Left cardiac atrium (tissue), 4 donors: ENCODE data around the gene SUSD6. TPM values are rescaled to one million over a fixed set of nuclear protein-coding genes. Genes with fewer than 3 reads are reported as not detected.
A peak's percentile ranks its signal among the peaks of the same experiment; 100 is the strongest.

Source experiments
- ATAC-seq, 2 donors: fragments of 200-7000 bp; cut with Tn5 transposase; one replicate each; pipeline ENCODE4 v1.9.1; 2020; ENCODE audit warnings: mild to moderate bottlenecking in 2 of 2, moderate library complexity in 2 of 2
- DNase-seq: peaks from one replicate; pipeline ENCODE4 v3.0.0-alpha.2; 2020
- intact Hi-C, 2 donors: fragments of 100-400 bp; cut with DNase I; formaldehyde crosslinking; loops; one replicate each; pipeline versions ENCODE4 v1.14.1 to v1.15.1; 2022 to 2023
- total RNA-seq, 2 donors: library from RNA; stranded (reverse); fragmentation: NEBNext Ultra II Directional; extraction: Animal tissue kit (Norgen Biotek cat#: 25700); gene quantifications; one replicate each; pipeline ENCODE4 v1.2.1, GENCODE V29; 2021
- donor health status: DM: no; HTN: yes; CAD: no.
- donor health status: DM: no; HTN: yes; CAD: no; lungs with severe emphysema.
- donor health status: DM: yes; HTN: yes; CAD: no.
- donor health status: Dilated cardiomyopathy.

The SUSD6 gene
- total RNA-seq, 2 donors from 2014 or later: 21.8 to 28.1 TPM

DNA sequence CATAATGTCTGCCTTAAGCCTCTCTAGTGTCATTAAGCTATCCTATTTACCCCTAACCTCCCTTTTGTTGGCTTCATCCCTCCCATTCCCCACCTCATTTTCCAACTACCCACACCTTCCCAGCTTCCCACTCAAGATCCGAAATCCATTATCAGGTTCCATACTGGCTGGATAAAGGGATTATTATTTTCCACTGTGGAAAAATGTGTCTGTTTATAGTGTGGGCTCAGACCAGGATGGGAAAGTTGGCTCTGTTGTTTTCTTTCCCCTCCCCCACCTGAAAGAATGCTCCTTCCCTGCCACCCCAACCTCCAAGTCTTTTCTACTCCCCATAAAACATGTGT, 49.8 kb downstream of the SUSD6 start:
- intact Hi-C loops: no loop called here
- ATAC-seq: no peak
- no peak for DNase-seq

DNA sequence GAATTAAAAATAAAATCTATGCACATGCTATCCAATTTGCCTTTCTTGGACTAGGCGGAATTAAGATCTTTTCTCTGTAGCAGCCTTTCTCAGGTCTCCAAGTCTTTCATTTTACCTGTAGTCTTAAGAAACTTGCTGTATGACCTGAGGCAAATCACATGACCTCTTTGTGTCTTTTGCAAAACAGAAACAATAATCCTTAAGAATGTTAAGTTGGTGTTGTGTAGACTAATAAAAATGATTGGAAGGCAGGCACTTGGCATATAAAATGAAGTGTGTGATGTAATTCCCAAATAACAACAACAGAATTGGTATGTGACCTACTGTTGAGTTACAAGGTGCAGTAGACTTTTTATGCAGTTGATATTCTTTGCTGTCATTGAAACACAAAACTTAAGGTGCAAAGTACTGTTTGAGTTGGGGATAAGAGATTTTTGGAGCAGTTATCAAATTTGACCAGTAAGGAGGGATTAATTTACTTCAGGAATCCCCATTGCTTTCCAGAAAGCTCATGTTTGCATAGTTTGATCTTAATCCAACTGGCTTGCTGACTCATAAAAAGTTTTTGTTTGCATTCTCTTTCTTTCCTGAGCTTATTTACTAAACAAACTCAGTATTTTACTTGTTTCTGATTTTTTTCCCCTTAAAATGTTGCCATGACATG, 51.4 kb downstream of the SUSD6 start:
- DNase-seq (no peak), ATAC-seq (no peak)
- intact Hi-C loops: no loop called here

DNA sequence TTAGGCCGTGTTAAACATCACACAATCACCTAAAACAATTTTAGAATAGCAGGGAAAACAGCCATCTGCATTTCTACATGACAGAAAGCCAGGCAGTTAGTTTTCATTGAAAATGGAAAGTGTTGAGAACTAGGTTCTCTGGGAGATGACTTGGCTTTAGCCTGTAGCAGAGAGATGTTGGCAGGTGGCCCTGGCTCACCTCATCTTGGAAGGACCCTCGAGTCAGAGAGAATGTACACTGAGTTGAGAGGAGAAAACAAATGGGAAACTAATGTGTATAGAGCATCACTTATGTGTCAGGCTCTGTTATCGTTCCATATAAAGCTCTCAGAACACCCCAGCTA, 51.9 kb downstream of the SUSD6 start:
- ATAC-seq (peak in 1 of 2 donors; percentile 8), DNase-seq (no peak)

DNA sequence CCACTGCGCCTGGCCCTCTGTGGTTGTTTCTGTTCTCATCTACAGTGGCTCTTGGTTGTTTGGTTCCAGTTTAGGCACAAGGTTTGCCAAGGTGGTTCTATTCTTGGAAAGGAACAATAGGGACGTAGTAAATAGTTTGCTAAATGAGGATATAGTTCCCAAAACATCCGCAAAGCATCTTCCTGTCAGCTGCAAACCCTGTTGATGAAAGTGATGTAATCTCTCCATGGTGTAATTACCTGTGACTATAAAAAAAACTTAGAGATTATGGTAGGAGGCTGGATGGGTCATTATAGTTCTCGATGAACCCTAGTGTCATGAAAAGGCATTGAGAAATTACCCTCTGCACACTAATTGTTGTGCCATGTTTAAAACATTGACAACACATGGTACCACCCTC, 52.9 kb downstream of the SUSD6 start:
- ATAC-seq: no peak
- intact Hi-C loops: no loop called here
- no peak for DNase-seq

More for the DNA sequence above, 51.9 kb downstream of the SUSD6 start:
- intact Hi-C loops: no loop called here

DNA sequence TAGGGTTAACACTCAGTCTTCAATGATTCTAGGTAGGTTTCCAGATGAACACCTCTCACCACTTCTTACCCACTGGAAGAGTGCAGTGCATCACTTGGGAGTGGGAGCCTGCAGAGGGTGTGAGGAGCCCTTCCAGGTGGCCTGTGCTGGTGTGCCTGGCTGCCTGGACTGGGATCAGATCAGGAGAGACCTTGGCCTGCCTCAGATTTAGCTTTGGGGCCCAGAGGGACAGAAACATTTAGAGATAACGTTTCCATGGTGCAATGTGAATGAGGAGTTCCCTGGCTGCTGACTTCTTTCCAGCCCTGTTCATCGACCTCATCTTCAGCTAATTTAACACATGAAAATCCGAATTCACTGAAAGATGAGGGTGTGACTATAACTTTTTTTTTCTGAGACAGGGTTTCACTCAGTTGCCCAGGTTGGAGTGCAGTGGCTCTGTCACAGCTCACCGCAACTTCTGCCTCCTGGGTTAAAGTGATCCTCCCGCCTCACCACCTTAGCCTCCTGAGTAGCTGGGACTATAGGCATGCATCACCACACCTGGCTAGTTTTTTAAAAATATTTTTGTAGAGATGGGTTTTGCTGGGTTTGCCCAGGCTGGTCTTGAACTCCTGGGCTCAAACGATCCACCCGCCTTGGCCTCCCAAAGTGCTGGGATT, 53.6 kb downstream of the SUSD6 start:
- ATAC-seq (peak; percentile 46 to 70), DNase-seq (no peak)
- intact Hi-C loops: no loop called here

DNA sequence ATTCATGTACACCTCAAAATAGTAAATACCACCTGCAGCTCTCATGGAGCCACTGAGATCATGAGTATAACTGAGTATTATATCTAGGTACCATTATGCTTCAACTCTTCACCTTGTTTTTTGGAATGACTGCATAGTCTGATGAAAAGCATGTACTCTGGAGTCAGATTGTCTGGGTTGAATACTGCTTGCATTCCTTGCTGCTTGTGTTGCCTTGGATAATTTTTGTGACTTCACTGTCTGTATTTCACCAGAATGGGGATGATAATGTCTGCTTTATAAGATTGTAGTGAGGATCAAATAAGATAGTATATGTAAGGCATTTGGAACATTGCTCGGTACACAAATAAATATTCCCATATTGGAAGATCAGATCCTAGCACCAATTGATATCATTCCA, 54.2 kb downstream of the SUSD6 start:
- intact Hi-C loops: no loop called here
- ATAC-seq (no peak), DNase-seq (no peak)

DNA sequence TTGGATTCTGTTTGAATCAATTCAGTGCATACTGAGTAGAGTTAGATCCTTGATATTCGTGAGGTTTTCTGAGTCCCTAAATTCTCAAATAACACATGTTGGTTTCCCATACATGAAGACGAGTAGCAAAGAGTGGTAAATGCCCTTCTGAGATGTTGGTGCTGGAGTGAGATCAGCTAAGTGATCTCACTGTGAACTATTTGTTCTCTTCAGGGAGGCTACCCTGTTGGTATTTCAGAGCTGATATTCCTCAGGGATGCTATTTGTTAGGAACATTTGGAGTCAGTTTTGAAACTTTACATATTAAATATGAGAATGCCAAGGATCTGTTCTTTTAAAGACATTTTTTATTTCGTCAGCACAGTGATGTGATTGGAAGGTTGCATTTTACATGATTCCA, 54.7 kb downstream of the SUSD6 start:
- ATAC-seq (peak in 1 of 2 donors; percentile 25), DNase-seq (no peak)
- intact Hi-C loops: no loop called here

DNA sequence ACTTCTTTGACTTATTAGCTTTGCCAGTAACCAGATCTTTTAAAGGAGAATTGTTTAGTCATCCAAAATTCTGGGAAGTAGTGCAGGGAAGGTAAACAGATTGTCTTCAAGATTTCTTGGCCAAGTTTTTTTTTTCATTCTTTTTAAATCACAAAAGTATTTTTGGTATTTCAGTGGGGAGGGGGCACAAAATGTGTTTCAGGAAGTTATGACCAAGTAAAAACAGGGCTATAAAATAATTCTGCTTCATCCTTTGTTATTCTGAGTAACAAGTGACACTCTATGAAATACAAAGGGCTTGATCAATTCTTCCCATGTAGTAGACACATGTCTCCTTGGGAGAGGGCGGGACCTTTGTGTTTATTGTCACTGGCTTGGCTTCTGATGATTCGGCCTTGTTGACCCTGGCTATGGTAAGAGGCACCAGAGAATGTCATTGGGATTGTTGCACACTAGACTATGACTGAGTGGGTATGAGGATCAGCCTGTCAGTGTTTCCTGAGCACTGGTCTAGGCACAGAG, 55.4 kb downstream of the SUSD6 start:
- ATAC-seq (peak in 1 of 2 donors; percentile 15), DNase-seq (no peak)
- intact Hi-C loops: no loop called here

DNA sequence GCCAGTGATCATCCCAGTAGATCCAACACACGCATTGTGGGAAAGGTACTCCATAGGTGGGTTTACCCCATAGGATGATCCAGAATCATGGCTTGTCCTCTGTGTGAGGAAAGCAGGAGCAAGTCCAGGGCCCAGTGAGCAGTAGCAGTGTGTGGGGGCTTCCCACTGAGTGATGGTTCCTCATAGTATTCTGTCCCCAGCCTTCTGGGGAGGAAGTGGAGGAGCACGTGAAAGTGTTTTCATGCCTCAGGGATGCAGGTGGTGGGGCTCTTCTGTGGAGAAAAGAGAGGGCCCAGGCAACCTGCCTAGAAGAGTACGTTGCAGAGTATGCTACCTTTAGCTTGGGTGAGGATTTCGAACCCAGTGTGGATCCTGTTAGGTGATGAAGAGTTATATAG, 56.5 kb downstream of the SUSD6 start:
- no peak for DNase-seq
- intact Hi-C loops: no loop called here
- ATAC-seq: no peak

DNA sequence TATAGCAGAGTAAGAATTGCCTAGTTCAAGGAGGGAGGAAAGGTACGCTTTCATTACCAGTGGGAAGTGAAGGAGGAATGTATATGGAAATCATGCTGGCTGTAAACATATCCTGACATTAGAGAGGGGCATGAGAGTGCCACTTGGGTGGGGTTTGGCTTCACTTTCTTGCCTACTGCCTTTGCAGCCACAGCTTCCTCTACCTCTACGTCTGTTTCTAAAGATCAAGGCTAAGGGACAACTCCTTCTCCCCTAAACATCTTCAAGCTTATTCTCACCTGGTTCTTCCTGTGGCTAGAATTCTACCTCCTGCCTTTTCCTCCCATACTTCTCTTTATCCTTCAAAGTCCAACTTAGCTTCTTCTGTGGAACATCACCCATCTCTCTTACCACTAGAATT, 58.0 kb downstream of the SUSD6 start:
- no peak for DNase-seq
- ATAC-seq: no peak

DNA sequence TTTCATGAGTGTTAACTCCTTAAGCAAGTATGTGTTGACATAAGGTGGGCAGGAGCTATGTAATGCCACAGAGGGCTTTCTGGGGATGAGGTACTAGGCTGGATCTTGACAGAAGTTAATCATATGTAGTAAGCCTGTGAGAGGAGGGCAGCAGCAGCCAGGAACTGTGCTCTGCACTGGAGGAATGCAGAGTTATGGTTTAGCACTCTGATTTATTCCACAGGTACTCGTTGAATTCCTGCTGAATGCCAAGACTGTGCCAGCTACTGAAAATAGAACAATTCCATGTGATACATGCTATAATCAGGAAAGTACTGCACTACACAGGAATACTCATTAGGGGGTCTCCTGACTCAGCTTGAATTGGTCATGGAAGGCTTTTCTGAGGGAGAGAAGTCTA, 58.7 kb downstream of the SUSD6 start:
- intact Hi-C loops: no loop called here
- DNase-seq: no peak
- no peak for ATAC-seq

More for the DNA sequence above, 58.0 kb downstream of the SUSD6 start:
- intact Hi-C loops: no loop called here

DNA sequence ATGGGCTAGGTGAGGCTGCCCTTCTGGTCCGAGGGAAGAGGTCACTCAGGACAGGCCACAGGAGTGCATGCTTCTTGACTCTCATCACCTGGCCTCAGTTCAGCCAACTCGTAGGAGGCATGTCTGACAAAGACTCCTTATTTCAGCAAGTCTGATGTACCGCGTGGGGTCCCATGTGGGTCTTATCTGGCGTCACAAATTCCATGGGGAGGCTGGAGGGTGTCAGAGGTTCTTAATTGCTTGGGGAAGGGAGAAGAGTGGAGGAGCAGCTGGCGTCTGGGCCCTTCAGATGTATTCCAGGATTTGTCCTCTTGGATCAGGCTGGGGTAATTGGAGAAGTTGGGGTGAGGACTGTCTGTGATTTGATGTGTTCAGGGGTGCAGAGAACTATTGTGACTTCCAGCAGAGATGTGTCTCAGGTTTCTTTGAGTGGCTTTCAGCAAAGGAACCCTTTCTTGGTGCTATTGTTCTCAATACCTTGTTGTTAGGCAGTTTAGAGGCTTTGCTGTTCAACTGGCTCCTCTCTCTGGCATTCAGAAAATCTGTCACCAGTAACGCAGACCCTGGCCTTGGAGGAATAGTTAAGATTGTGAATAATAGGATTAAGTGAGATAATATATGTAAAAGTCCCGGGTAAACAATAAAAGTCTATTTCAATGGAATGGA, 60.1 kb downstream of the SUSD6 start:
- ATAC-seq (no peak), DNase-seq (no peak)
- intact Hi-C loops: loop anchor here in 1 of 2 donors (2.0 kb wide), 1 partner anchor 39 kb away; no protein-coding TSS in a partner anchor

DNA sequence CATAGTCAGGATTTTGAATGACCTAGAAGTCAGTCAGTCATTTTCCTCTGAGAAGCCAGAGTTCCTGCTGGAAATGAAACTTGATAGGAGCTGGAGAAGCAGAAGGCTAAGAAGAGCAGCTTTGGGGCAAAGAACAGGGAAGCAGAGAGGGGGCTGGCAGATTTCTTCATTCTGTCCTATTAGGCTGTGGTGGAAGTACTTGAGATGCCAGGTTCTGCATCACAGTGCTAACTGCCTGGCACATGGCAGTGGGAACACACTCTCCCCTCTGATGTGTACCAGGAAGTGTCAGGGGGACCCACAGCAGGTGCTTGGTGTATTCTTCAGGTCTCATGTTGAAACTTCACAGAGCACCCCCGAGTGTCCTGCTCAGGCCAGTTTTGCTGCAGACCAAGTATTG, 61.0 kb downstream of the SUSD6 start:
- ATAC-seq (peak in 1 of 2 donors; percentile 14), DNase-seq (no peak)
- intact Hi-C loops: loop anchor here in 1 of 2 donors (2.0 kb wide), 1 partner anchor 38 kb away; no protein-coding TSS in a partner anchor

DNA sequence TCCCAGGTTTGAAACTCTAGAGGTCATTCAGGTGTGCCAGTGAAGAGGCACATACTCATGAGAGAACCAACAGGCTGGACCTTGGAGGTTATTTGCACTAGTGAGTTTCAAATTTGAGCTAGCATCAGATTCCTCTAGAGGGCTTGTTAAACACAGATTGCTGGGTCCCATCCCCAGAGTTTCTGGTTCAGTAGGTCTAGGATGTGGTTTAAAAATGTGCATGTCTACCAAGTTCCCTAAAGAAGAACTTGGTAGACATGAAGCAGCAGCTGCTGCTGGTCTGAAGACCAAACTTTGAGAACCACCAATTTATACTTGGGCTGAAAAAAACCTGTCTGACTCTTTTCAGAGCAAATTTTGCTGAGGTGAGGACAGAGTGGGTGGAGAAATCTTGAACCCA, 61.7 kb downstream of the SUSD6 start:
- ATAC-seq (no peak), DNase-seq (no peak)
- intact Hi-C loops: loop anchor here in 1 of 2 donors (2.0 kb wide), 1 partner anchor 38 kb away; no protein-coding TSS in a partner anchor

DNA sequence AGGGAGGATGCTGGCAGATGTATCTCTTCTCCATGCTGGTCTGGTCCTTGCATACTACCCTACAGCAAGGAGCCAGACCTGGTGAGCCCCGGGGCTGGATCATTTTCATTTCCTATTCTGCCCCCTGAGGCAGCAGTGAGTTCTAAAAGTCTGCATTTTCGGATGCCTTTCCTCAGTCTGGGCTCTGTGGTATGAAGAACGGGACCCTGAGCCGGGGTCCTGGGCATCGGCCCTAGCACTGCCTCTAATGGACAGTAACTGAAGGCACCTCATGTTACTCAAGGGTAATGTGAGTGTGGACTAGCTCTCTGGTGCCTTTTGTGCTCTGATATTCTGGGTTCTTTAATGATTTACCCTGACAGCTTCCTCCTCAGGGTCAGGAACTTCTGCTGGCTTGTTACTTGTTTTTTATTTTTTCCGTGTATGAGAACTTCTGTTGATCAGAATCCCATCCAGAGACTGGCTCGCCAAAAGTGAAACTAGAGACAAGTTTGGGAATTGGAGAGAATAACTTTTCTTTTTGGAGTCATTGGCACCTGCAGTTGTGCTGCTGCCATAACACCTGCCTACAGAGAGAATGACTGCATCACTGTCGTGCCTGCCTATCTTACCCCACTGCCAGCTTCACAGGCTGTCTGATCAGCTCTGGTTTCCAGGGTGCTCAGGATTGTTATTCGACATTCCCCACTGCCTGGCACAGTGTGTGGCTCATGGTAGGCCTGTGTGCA, 62.3 kb downstream of the SUSD6 start:
- DNase-seq (no peak), ATAC-seq (peak in 1 of 2 donors; percentile 21)
- intact Hi-C loops: loop anchor here in 1 of 2 donors (2.0 kb wide), 1 partner anchor 37 kb away; no protein-coding TSS in a partner anchor

DNA sequence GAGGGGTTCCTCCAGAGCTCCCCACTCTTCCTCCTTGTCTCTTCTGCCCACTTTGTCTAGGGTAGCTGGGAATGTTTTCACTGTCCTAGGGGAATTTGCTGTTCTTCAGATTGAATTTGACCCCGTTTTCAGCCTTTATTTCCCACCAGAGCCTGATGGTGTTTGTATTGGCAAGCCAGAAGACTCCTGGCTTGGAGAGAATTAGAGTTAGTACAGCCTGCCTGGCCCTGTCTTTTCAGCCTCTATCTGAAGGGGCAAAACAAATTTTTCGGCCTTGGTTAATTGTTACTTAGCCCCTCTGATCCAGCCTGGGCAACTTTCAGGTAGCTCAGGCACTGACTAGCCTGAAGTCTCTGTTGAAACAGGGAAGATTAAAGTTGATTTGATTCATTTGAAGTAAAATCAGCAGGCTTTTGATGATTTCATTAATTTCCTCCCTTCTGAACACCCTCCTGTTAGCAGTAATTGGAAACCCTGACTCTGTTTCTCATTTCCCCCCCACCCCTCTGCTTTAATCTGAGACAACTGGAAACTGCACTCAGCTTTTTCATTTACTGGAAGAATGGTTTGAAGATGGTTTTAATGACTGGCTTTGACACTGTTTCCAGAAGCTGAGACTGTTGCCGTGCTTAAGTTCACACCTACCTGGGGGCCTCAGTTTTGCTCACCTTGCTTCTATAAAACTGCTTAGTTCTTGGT, 63.3 kb downstream of the SUSD6 start:
- DNase-seq: no peak
- intact Hi-C loops: no loop called here
- ATAC-seq: peak; percentile 52 to 56

DNA sequence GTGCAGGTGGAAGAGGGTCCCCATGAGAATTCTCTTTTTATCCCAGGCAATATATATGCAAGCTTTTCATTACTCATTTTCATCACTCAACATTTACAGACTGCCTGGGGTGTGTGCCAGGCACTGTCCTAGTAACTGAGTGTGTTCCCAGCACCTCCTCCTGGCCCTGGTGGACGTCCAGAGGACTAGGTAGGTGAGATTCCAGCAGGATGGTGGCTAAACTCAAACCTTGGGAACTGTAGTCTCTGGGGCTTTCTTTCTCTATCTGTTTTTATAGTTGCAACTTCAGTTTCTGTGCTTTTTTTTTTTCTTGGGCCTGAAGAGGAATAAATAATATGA, 63.8 kb downstream of the SUSD6 start:
- DNase-seq (peak; percentile 42), ATAC-seq (peak in 1 of 2 donors; percentile 53)
- intact Hi-C loops: no loop called here

DNA sequence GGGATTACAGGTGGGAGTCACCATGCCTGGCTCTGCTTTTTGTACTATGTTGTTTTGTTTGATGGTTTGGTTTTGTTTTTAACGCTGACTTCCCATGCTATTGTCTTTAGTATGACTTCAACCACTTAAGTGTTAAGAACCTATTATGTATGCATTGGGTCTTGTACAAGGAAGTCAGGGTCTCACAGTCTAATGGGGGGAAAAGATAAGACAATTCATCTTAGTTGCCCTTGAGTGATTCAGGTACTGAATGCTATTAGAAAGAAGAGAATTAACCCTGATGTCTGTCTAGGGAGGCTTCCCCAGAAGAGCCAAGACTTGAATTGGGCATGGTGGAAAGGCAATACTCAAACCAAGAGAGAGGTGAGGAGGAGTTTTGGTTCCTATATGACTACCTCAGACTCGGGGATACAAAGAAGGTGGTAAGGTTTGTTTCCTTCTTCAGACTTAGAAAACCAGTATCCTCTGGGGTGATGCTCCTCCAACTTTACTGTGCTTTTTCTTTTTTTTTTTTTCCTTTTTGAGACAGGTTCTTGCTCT, 64.6 kb downstream of the SUSD6 start:
- intact Hi-C loops: no loop called here
- no peak for ATAC-seq
- no peak for DNase-seq

DNA sequence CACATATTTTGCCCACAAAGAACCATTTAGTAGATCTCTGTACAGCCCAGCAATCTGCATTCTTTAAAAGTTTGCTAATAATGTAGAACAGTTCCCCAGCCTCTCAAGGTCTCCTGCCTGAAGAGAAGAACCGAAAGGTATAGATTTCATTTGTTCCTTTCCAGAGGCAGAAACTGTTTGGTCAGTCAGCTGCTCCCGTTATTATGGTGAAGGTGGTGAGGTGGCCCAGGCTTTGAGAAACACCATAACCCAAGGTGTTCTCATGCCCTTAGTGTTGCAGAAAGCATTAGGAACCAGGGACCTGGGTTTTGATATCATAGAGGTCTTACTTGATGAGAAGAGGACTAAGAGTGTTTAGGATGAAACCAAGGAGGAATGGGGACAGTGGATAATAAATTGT, 65.3 kb downstream of the SUSD6 start:
- DNase-seq: no peak
- no peak for ATAC-seq
- intact Hi-C loops: no loop called here
